ENCODE measurements around the gene ADCY1.

Gene ADCY1

GRCh38 chr7:45594745-45595535, 20.8 kb downstream of the ADCY1 start:
- DNase-seq = no peak

GRCh38 chr7:45595809-45596664, 21.9 kb downstream of the ADCY1 start:
- DNase-seq = no peak

GRCh38 chr7:45596665-45597095, 22.5 kb downstream of the ADCY1 start:
- no peak for DNase-seq

- no peak for DNase-seq
Observed at GRCh38 chr7:45597286-45597984, 23.3 kb downstream of the ADCY1 start.

- DNase-seq = no peak
Observed at GRCh38 chr7:45598886-45599520, 24.8 kb downstream of the ADCY1 start.

- no peak for DNase-seq
Observed at GRCh38 chr7:45599851-45600706, 25.9 kb downstream of the ADCY1 start.

DNA sequence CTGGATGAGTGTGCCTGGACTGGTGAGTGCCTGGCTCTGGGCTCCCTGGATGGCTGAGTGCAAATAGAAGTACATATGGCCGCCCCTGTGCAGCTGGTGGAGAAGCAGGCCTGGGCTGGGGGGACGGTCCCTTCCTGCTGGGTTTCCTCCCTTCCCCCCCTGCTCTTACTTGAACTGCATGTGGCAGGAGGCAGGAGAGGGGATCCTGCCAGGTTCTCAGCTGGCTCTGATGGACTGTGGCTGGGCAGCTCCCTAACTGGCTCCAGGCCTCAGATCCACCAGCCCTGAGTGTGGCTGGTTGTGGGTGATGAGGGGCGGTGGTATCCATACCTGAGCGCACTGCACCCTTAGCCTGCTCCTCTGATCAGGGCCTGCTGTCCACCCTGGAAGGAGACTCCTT, 26.9 kb downstream of the ADCY1 start:
- DNase-seq = no peak

- no peak for DNase-seq
Observed at GRCh38 chr7:45601816-45602540, 27.8 kb downstream of the ADCY1 start.

GRCh38 chr7:45606050-45606449, 31.9 kb downstream of the ADCY1 start:
- DNase-seq = no peak

- no peak for DNase-seq
Observed at GRCh38 chr7:45606931-45607330, 32.8 kb downstream of the ADCY1 start.

DNA sequence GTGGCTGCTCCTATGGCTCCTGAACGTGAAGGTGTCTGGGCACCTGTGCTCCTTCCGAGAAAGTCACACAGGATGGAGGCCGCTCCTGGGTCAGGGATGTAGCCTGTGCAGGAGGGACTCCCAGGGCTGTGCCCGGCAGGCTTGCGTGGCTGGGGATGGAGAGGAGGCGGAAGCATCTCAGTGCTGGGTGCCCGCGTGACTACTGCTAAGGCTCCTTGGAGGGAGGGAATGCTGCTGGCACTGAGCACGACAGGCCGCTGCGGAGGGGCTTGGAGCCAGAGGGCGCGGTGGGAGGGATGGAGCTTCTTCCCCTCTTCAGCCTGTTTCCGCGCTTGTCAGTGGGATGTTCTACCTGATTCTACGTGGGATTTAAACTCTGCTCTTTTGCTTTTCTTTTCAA, 35.0 kb downstream of the ADCY1 start:
- DNase-seq = no peak

- DNase-seq = no peak
Observed at GRCh38 chr7:45610019-45610418, 35.9 kb downstream of the ADCY1 start.

DNA sequence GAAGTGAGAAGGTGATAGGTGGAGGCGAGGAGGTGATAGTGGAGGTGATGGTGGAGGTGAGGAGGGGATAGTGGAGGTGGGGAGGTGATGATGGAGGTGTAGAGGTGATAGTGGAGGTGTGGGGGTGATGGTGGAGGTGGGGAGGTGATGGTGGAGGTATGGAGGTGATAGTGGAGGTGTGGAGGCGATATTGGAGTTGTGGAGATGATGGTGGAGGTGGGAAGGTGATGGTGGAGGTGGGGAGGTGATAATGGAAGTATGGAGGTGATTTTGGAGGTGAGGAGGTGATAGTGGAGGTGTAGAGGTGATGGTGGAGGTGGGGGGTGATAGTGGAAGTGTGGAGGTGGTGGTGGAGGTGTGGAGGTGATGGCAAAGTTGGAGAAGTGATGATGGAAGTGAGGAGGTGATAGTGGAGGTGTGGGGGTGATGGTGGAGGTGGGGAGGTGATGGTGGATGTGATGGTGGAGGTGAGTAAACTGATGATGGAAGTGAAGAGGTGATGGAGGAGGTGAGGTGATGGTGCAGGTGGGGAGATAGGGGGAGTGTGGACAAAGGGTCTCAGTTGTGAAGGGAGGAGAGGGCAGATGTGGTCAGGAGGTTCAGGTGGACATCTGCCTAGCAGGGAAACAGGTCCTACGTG, 36.6 kb downstream of the ADCY1 start:
- DNase-seq = no peak

GRCh38 chr7:45617166-45617565, 43.0 kb downstream of the ADCY1 start:
- DNase-seq = no peak

DNA sequence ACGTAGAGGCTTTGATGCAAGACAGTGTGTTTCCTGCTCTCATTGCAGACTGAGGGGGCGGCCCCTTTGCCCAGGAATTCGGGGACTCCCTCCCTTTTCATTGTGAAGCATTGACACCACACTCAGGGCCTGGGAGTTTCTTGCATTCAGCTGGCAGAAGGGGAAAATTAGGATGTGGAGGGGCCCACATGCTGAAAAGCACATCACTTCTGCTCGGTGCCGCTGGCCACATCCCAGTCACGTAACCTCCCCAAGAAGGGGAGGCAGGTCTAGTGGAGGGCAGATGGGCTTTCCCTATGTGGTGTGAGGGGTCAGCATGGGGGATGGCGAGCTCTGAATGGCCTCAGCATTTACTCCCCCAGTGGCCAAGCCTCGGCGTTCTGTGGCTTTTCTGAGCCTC, 47.9 kb downstream of the ADCY1 start:
- DNase-seq = no peak

GRCh38 chr7:45623157-45623556, 49.0 kb downstream of the ADCY1 start:
- no peak for DNase-seq

DNA sequence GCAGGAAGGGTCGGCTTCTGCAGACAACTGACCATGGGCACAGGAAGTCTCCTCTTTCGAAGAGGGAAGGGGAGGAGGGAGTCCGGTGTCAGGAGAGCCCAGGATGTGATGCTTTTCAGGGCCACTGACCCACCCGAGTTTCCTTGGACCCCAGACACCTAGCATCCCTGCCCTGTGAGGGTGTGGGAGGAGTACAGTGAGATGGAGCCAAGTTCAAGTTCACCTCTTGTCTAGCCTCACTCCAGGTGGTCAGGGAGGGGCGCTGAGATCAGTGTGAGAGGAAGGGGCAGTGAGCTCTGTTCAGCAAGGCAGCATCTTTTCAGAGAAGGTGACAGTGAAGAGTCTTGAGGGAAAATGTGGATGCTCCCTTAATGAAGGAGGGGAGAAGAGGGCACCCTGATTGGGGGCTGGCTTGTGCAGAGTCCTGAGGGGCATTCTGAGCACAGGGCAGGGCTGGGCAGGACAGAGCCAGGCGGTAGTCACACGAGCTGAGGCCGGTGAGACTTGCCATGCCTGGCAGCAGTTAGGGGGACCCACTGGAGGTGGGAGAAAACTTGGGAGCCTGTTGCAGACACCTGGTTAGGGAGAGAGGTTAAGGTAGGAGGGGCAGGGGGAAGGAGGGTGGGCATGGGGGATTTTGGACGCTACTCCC, 49.7 kb downstream of the ADCY1 start:
- no peak for DNase-seq

GRCh38 chr7:45624392-45624760, 50.2 kb downstream of the ADCY1 start:
- DNase-seq = no peak

- no peak for DNase-seq
Observed at GRCh38 chr7:45625067-45625466, 50.9 kb downstream of the ADCY1 start.

GRCh38 chr7:45625714-45626440, 51.7 kb downstream of the ADCY1 start:
- DNase-seq = no peak
